K562 (cell line): ENCODE measurements around the gene IRF2BP1. TPM values are rescaled to one million over a fixed set of nuclear protein-coding genes. Genes with fewer than 3 reads are reported as not detected.

Experiments used
- CREB1 ChIP-seq, 2 experiments: sonication (generic) in 1 of 2; formaldehyde crosslinking in 1 of 2; IDR thresholded peaks; 2 replicates each; pipeline versions ENCODE4 v1.6.1 to v1.8.0; 2012 to 2022; ENCODE audit warnings: inconsistent platforms in 1 of 2, mild to moderate bottlenecking in 1 of 2, missing genetic modification reagents in 1 of 2, moderate library complexity in 1 of 2
- CTBP1 ChIP-seq: fragments of 450-650 bp; IDR thresholded peaks from 2 replicates; pipeline ENCODE4 v1.6.1; 2016; ENCODE audit warnings: borderline replicate concordance
- FOXJ2 ChIP-seq: fragments of 200-800 bp; sonication (Bioruptor generic); IDR thresholded peaks from 2 replicates; pipeline ENCODE4 v1.6.1; 2016; ENCODE audit warnings: missing genetic modification characterization, missing compliant biosample characterization
- HNRNPH1 ChIP-seq: fragments of 200-400 bp; formaldehyde crosslinking; optimal IDR thresholded peaks from 2 replicates; pipeline ENCODE3; 2017; ENCODE audit warnings: low read depth, mild to moderate bottlenecking, low read length, moderate library complexity
- KDM1A ChIP-seq, 2 experiments: fragments of 450-650 bp; IDR thresholded peaks; 2 replicates each; pipeline ENCODE4 v1.6.1; 2016; ENCODE audit warnings: mild to moderate bottlenecking in 2 of 2
- MAFG ChIP-seq: fragments of 450-650 bp; conservative IDR thresholded peaks from 2 replicates; pipeline ENCODE4 v1.6.1; 2016; ENCODE audit warnings: missing genetic modification characterization, missing compliant biosample characterization
- MAX ChIP-seq: sonication (generic); formaldehyde crosslinking; IDR thresholded peaks from 2 replicates; pipeline ENCODE4 v1.9.0; 2022; ENCODE audit warnings: mild to moderate bottlenecking, missing genetic modification reagents
- MBD2 ChIP-seq: sonication (generic); IDR thresholded peaks from 2 replicates; pipeline ENCODE4 v1.6.1; 2016; ENCODE audit warnings: low read depth, borderline replicate concordance
- MCM3 ChIP-seq: fragments of 450-650 bp; IDR thresholded peaks from 2 replicates; pipeline ENCODE4 v1.6.1; 2016
- NR2C1 ChIP-seq, 2 experiments: fragments of 450-650 bp; IDR thresholded peaks; 2 replicates each; pipeline ENCODE4 v1.6.1; 2017; ENCODE audit warnings: mild to moderate bottlenecking in 2 of 2, antibody characterized with exemption in 1 of 2, inconsistent platforms in 1 of 2, missing compliant biosample characterization in 1 of 2, missing genetic modification characterization in 1 of 2
- PHF21A ChIP-seq: fragments of 450-650 bp; IDR thresholded peaks from 2 replicates; pipeline ENCODE4 v1.6.1; 2017; ENCODE audit warnings: low read depth, borderline replicate concordance
- PRPF4 ChIP-seq: fragments of 200-400 bp; formaldehyde crosslinking; IDR thresholded peaks from one replicate; pipeline ENCODE4 v1.6.1; 2017; ENCODE audit warnings: low read length, low read depth, mild to moderate bottlenecking; ENCODE audit not compliant: insufficient read depth, poor library complexity, severe bottlenecking
- SETDB1 ChIP-seq: IDR thresholded peaks from one replicate; pipeline ENCODE4 v1.6.1; 2012; ENCODE audit warnings: low read length, control low read depth, inconsistent platforms
- SNIP1 ChIP-seq: fragments of 450-650 bp; IDR thresholded peaks from 2 replicates; pipeline ENCODE4 v1.7.1; 2017; ENCODE audit warnings: low read depth, mild to moderate bottlenecking
- SRF ChIP-seq, 2 experiments: fragments of 250-450, 450-650 bp in 1 of 2; sonication (Bioruptor Pico) in 1 of 2; sonication (generic) in 1 of 2; formaldehyde crosslinking; IDR thresholded peaks; 2 replicates each; pipeline versions ENCODE4 v1.5.0 to v1.5.1; 2020 to 2022; ENCODE audit warnings: mild to moderate bottlenecking in 1 of 2, missing genetic modification reagents in 1 of 2
- SRSF7 ChIP-seq: fragments of 200-400 bp; formaldehyde crosslinking; optimal IDR thresholded peaks from 2 replicates; pipeline ENCODE3; 2017; ENCODE audit warnings: mild to moderate bottlenecking, low read depth, low read length
- ZNF76 ChIP-seq: fragments of 250-450 bp; sonication (Bioruptor Pico); IDR thresholded peaks from 2 replicates; pipeline ENCODE4 v1.4.0; 2020; ENCODE audit warnings: mild to moderate bottlenecking, moderate library complexity, borderline replicate concordance
- ZSCAN32 ChIP-seq: fragments of 450-650 bp; formaldehyde crosslinking; IDR thresholded peaks from 2 replicates; pipeline ENCODE4 v1.4.0; 2020; ENCODE audit warnings: mild to moderate bottlenecking, moderate library complexity
- polyA plus RNA-seq, 8 experiments: library from polyadenylated mRNA; depleted of rRNA in 4 of 8; stranded (reverse) in 5 of 8; unstranded in 3 of 8; fragments of >200 nt; fragmentation: Nextera tagmentation in 2 of 8; fragmentation: Illumina TruSeq in 1 of 8; extraction: Ambion mirVana in 2 of 8; extraction: Trizol in 1 of 8; gene quantifications; 2 replicates each; pipeline versions ENCODE4 v1.2.1 to v1.2.3, GENCODE V29; 2011 to 2014; ENCODE audit warnings: inconsistent platforms in 1 of 8, missing spikeins in 1 of 8
- total RNA-seq, 7 experiments: library from RNA; depleted of rRNA in 6 of 7; stranded (reverse); fragments of >200 nt in 6 of 7; fragmentation: Illumina TruSeq in 2 of 7; extraction: Trizol in 2 of 7; gene quantifications; 2 replicates each; pipeline versions ENCODE4 v1.2.1 to v1.2.3, GENCODE V29; 2011 to 2021; ENCODE audit warnings: low replicate concordance in 1 of 7

The IRF2BP1 gene
- total and polyA plus RNA-seq, 9 of the 15 experiments (the other 6 are each of a cell fraction or from before 2014, with no cell fraction given), result 0.61 to 35.9 (median 3.5) TPM

DNA sequence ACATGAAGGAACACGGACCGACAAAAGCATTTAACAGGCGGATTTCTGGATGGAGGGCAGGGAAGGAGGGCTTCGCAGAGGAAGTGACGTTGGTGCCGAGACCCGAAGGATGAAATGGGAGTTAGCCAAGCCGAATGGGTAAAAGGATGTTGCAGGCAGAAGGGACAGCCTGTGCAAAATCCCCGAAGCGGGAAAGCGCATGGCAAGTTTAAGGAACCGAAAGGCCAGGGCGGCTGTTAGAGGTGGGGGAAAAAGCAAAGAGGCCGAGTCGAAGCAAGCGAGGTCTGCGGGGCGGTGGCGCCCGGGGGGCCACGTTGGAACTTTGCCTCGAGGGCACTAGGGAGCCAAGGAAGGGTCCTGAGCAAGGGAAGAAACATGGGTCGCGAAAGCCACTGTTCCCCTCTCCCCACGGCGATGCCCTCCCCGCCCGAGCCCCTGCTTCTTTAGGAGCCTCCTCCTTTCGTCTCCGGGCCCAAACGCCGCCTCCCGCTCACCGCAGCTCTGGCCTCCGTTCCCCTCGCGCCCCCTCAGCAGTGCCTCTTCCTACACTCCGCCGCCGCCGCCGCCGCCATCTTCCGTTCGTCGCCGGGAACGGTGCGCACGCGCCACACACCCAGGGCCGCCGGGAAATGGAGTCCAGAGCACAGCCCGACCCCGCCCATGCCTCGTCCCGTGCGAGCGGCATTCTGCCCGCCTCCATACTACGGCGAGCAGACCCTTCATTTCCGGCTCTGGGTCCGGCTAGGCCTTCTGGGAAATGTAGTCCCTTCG, 23.2 kb downstream of the IRF2BP1 start, which contains the start of gene SYMPK (continued):
- TF ChIP-seq PHF21A, result no peak
- no peak; the same call in 1 of the 2 replicates for TF ChIP-seq NR2C1 (IDR thresholded peaks at IDR 0.05)
- TF ChIP-seq NR2C1 (tag; IDR thresholded peaks at IDR 0.05), result peak; percentile 88
- no peak; the same call in 1 of the 2 replicates for TF ChIP-seq CREB1 (IDR thresholded peaks at IDR 0.05)
- TF ChIP-seq CREB1 (CRISPR knock-in tag; IDR thresholded peaks at IDR 0.05), result peak; percentile 80
- no peak for TF ChIP-seq SETDB1
- TF ChIP-seq MBD2, result peak; percentile 95
- no peak for TF ChIP-seq ZSCAN32
- TF ChIP-seq SRF (CRISPR knock-in tag; IDR thresholded peaks at IDR 0.05), result peak in 1 of 2 experiments; percentile 37; a peak in 2 of 4 replicates
- no peak for TF ChIP-seq MCM3
- 0 out of 2 replicates have a peak, but pooled peaks have one; percentile 16 for TF ChIP-seq FOXJ2
- TF ChIP-seq KDM1A (IDR thresholded peaks at IDR 0.05), result peak in 1 of 2 experiments; percentile 21; a peak in 1 of 4 replicates
- no peak for TF ChIP-seq PRPF4
- TF ChIP-seq CTBP1, result peak; percentile 78; the same call in 1 of the 2 replicates
- no peak for TF ChIP-seq HNRNPH1
- TF ChIP-seq SNIP1, result no peak
- peak; percentile 80 for TF ChIP-seq MAX (CRISPR knock-in tag)
- TF ChIP-seq ZNF76 (CRISPR knock-in tag), result no peak
- TF ChIP-seq MAFG (tag), result no peak
- TF ChIP-seq SRSF7, result no peak
